ENCODE measurements around the gene RPL15. TPM values are rescaled to one million over a fixed set of nuclear protein-coding genes. Genes with fewer than 3 reads are reported as not detected.

The RPL15 gene
- total RNA-seq, 2 donors from 2014 or later, result 2,011 to 2,129 TPM

GRCh38 chr3:23882487-23882918 is 34.4 kb upstream of the RPL15 start:
- DNase-seq, result no peak
- no peaks in the 10 kb centered on the region for H3K27me3 Mint-ChIP-seq (ENCODE audit: insufficient read depth)
- Histone ChIP-seq H3K4me3 (ENCODE audit: low read length) (no peak overlapping the region), H3K36me3 (ENCODE audit: control insufficient read depth, insufficient read depth, low read length) (peaks cover 35% of the 10 kb centered on the region), H3K4me1 (ENCODE audit: control insufficient read depth, insufficient read depth, low read length) (peaks cover 4% of the 10 kb centered on the region), H3K9me3 (ENCODE audit: control insufficient read depth, low read length) (peaks cover 17% of the 10 kb centered on the region), H3K27me3 (ENCODE audit: control insufficient read depth, insufficient read depth, low read length, poor library complexity, severe bottlenecking) (no peaks in the 10 kb centered on the region), H3K27ac (ENCODE audit: low read depth, low read length) (no peak overlapping the region), H3K9ac (ENCODE audit: extremely low read depth, low read length, poor library complexity, severe bottlenecking) (no peak overlapping the region)
- 97 to 100% methylated on average over 7 to 28 of the region's 28 CpGs for WGBS, 2 experiments (ENCODE audit: insufficient coverage in 1 of 2, insufficient read length in 1 of 2)
- no peak overlapping the region for H3K27ac Mint-ChIP-seq
- H3K36me3 Mint-ChIP-seq (ENCODE audit: low read depth), result peaks cover 51% of the 10 kb centered on the region
- H3K9me3 Mint-ChIP-seq, result peaks cover 34% of the 10 kb centered on the region
- H3K4me3 Mint-ChIP-seq, result no peak overlapping the region
- no peak for TF ChIP-seq CTCF (conservative IDR thresholded peaks at IDR 0.05)
- H3K4me1 Mint-ChIP-seq, result peaks cover 15% of the 10 kb centered on the region

GRCh38 chr3:23884481-23884880 is 32.5 kb upstream of the RPL15 start:
- Histone ChIP-seq H3K9ac (ENCODE audit: extremely low read depth, low read length, poor library complexity, severe bottlenecking) (no peak overlapping the region), H3K9me3 (ENCODE audit: control insufficient read depth, low read length) (no peaks in the 10 kb centered on the region), H3K27me3 (ENCODE audit: control insufficient read depth, insufficient read depth, low read length, poor library complexity, severe bottlenecking) (no peaks in the 10 kb centered on the region), H3K4me3 (ENCODE audit: low read length) (no peak overlapping the region), H3K27ac (ENCODE audit: low read depth, low read length) (no peak overlapping the region), H3K36me3 (ENCODE audit: control insufficient read depth, insufficient read depth, low read length) (peaks cover 33% of the 10 kb centered on the region), H3K4me1 (ENCODE audit: control insufficient read depth, insufficient read depth, low read length) (peaks cover 4% of the 10 kb centered on the region)
- peak; percentile 64 for TF ChIP-seq CTCF (conservative IDR thresholded peaks at IDR 0.05)
- Mint-ChIP-seq H3K4me1 (peaks cover 15% of the 10 kb centered on the region), H3K27ac (no peak overlapping the region), H3K36me3 (ENCODE audit: low read depth) (peaks cover 31% of the 10 kb centered on the region), H3K27me3 (ENCODE audit: insufficient read depth) (no peaks in the 10 kb centered on the region), H3K4me3 (no peak overlapping the region), H3K9me3 (peaks cover 14% of the 10 kb centered on the region)
- 84 to 100% methylated on average over 2 of the region's 2 CpGs for WGBS, 2 experiments (ENCODE audit: insufficient coverage in 1 of 2, insufficient read length in 1 of 2)
- no peak for DNase-seq

- TF ChIP-seq CTCF (conservative IDR thresholded peaks at IDR 0.05), result no peak
Observed at GRCh38 chr3:23885210-23885609, 31.7 kb upstream of the RPL15 start.

More at GRCh38 chr3:23885210-23885609, 31.7 kb upstream of the RPL15 start:
- no peak overlapping the region for H3K4me3 ChIP-seq (ENCODE audit: low read length)
- peaks cover 31% of the 10 kb centered on the region for H3K36me3 Mint-ChIP-seq (ENCODE audit: low read depth)
- H3K27ac Mint-ChIP-seq, result no peak overlapping the region
- peaks cover 4% of the 10 kb centered on the region for H3K4me1 ChIP-seq (ENCODE audit: control insufficient read depth, insufficient read depth, low read length)
- H3K27ac ChIP-seq (ENCODE audit: low read depth, low read length), result no peak overlapping the region
- H3K9ac ChIP-seq (ENCODE audit: extremely low read depth, low read length, poor library complexity, severe bottlenecking), result no peak overlapping the region
- no peaks in the 10 kb centered on the region for H3K27me3 Mint-ChIP-seq (ENCODE audit: insufficient read depth)
- H3K9me3 ChIP-seq (ENCODE audit: control insufficient read depth, low read length), result no peaks in the 10 kb centered on the region
- no peak overlapping the region for H3K4me3 Mint-ChIP-seq
- H3K27me3 ChIP-seq (ENCODE audit: control insufficient read depth, insufficient read depth, low read length, poor library complexity, severe bottlenecking), result no peaks in the 10 kb centered on the region
- peaks cover 35% of the 10 kb centered on the region for H3K36me3 ChIP-seq (ENCODE audit: control insufficient read depth, insufficient read depth, low read length)
- H3K9me3 Mint-ChIP-seq, result peaks cover 11% of the 10 kb centered on the region
- DNase-seq, result no peak
- 88 to 94% methylated on average over 1 to 6 of the region's 6 CpGs for WGBS, 2 experiments (ENCODE audit: insufficient coverage in 1 of 2, insufficient read length in 1 of 2)
- peaks cover 15% of the 10 kb centered on the region for H3K4me1 Mint-ChIP-seq
